NCI-H2029 treated with DMSO at 0.1 percent for 48 hours (cell line): ENCODE results near the gene SV2C.

Experiments used
- DNase-seq: peaks from one replicate; lab custom pipeline; 2025; lab: John Stamatoyannopoulos, UW

Gene SV2C

DNA sequence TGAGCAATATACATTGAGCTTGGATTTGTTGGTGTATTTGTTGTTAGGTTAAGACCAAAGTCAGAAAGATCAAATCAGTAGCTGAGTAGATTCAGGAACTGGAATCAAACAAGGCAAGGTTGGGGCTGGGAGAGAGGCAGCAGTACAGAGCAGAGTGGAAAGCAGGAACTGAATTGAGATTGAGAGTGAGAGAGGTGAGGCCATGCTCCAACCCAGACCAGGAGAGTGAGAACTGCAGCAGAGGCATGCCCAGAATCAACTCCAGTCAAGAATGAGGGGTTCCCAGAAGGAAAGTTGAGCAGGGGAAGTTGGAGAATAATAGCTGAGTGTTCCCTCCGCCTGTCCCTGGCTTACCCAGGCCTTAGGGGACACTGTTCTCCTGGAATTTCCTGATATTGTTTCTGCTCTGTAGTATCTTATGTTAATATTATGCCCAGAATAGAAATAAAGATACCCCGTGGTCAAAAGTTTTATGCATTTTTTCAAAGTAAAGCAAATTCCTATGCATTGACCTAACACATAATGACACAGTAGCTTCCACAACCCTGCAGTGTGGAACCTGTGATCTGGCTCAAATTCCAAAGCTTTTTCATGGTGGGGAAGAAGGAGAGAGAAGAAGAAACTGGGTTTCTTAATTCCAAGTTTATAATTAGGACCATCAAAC is 82.7 kb downstream of the SV2C start:
- DNase-seq = no peak

DNA sequence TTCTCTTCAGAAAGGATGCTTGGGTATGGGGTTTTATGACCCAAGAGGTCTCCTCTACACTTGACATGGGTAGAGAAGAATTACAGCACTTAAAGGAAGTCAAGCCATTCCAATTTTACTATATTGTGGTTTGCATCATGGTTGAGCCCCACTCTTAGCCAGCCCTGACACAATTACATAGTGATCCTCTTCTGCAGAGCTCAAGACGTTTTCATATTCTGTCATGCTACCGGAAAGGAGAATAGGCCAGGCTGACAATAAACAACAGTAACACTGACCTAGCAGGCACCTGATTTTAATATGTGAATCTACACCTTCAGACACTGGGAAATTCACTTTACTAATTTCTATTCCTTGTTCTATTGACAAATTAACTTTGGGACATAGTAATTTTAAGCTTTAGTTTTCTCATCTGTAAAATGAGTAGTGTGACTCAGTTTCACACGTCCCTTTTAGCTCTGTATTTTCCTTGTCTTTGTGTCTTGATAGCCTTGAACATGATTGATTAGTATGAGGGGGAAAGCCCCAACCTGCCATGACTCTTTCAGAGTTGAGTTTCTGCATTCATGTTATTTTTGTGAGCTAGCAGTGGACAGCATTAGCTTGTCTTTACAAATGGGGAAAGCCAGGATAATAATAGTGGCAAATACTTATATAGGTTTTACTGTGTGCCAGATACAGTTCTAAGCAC is 83.8 kb downstream of the SV2C start:
- no peak for DNase-seq

DNA sequence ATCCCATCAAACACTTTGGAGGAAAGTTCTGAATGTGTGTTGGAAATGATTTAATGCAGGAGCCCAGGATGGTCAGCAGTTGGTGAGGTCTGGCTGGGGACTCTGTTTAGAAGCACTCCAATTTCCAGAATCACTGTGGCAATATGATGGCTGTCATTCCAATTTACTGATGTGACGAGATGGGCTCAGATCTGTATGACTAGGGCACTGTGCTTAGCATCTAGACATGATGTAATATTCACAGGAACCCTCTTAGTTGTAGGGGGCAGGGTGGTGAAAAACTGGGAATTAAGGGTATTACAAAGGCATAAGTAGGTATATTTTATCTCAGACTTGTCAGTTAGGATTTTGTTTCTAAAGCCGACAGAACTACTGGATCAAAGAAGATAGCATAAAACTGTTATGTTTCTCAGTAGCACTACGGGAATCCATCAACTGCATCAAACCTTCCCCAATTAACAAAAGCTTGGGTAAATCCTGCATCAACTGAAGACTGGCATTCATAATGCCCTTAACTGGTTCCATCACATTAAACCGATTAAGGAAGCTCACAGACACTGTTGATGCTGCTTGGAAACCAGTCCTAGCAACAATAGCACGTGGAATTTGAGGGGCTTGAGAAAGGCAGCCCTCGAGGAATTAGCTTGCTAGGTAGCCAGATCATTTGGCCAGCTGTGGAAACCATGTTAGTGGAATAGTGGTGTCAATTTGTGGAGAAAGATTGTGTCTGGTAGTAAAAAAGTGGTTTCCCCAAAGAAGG is 86.1 kb downstream of the SV2C start:
- DNase-seq = no peak

DNA sequence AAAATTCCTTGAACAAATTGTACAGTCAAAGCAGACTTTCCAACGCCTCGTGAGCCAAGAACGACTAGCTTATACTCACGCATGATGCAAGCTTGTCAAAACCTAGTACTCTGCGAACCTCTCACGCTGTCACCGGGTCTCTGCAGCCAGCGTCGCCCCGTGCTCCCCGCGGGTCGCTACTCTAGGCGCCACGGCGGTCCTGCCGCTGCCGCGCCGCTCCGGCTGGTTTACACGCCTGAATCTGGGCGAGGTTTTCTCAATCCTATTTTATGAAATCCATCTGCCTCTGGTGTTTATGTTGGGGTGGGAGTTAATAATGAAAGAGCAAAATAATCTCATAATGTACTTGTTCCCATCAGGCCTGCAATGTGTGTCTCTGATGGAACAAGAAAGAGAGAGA is 90.9 kb downstream of the SV2C start:
- no peak for DNase-seq

DNA sequence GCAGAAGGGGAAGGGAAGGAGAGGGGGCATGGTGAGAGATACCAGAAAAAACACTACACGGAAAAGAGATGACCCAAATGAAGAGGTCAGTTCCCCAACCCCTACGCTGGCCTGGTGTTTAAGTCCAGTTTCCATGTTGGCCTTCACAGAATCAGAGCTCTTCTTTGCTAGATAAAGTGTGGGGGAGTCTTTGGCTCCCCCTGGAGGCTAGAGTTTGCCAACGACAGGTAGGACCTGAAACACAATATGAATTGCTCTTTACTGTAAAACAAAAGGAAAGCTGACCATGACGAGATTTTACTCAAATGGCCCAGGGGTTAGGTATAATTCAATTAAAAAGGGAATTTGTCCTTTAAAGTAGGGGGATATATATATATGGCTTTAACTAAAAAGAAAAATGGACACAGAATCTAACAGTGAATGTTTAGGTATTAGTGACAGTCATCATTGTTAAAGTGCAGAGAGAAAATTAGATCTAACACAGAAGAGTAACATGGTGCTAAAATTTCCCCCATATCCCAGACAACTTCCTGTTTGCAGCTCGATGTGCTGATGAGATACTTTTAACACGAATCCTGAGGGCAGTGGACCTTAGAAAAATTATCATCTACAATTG is 92.0 kb downstream of the SV2C start:
- peak; percentile 2 for DNase-seq

DNA sequence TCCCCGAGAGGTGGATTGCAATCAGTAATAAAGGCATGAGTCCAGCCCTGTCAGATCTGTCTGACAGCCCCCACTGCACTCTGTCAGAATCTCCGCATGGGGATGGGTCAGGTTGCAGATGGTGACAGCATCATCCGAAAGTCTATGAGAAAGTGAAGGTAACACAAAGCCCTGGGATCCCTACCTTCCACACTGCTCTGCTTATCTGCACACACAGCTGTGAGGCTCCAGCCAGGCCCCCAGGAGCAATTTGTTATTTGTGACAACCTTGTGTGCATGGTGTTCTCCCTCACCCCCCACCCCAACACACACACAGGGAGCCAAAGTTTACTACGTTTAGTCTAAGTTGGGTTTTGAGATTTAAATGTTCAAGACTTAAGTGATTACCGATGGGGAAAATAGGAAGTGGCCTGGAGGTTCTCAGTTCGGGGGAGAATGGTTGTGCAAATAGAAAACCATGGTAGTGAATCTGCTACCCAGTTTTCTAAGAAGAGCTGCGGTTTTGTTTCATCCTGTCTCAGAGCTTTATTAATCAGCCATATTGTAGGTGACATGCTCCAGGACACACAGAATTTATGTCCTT is 92.7 kb downstream of the SV2C start:
- DNase-seq = no peak

DNA sequence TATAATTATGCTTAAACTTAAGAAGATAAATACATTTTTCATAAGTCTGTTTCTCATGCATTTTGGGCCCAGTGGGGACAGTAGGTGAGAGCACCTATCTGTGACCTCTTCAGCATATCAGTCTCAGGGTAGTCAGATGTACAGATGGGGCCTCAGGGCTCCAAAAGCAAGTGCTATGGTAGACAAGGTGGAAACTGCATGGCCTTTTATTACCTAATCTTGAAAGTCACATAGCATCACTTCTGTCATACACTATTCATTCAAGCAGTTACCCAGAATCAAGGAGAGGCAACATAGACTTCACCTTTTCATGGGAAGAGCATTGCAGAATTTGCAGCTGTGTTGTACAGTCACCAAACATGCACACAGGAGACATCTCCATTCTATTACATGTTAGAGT is 94.8 kb downstream of the SV2C start:
- DNase-seq = no peak

DNA sequence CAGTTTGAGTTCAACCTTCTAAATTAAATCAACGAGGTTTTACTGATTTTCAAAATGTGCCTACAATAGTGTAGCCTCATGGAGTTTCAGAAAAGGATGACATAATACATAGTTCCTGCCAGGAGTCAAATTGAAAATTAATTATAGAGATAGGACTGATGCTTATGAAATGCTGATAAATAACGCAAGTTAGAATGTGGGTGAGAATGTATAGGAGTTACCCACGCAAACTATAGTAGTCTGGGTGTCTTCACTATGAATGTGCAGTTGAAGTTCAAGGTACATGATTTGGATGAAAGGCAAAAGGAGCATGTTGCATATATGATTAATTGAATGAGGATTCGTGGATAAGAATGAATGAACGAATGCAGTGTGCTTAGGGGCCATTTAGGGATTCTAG is 95.7 kb downstream of the SV2C start:
- DNase-seq = no peak

DNA sequence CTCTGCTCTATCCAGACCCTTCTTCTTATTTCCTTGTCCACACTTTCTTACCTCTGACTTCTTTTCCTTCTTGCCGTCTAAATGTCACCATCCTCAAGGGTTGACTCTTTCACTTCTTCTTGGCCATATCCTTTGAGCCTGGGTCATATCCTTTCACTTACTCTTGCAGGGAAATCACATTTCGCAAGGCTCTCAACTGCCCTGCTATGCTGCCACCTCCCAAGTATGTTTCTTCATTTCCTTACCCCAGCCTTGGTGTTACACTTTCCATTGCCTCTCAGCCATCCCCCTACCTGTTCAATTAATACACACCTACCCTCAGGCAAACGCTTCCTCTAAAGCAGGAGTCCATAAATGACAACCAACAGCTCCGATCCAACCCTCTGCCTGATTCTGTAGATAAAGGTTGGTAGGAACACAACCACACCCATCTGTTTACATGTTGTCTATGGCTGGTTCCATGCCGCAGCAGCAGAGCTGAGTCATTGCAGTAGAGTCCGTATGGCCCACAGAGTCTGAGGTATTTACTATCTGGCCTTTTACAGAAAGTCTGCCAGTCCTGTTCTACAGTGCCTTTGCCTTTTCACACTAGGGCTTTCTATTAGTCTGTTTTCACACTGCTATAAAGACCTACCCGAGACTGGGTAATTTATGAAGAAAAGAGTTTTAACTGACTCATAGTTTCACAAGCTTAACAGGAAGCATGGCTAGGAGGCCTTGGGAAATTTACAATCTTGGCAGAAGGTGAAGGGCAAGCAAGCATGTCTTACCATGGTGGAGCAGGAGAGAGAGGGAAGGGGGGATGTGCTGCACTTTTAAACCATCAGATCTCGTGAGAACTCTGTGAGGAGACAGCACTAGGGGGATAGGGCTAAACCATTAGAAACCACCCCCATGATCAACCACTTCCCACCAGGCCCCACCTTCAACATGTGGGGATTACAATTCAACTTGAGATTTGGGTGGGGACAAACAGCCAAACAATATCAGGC is 97.9 kb downstream of the SV2C start:
- no peak for DNase-seq

DNA sequence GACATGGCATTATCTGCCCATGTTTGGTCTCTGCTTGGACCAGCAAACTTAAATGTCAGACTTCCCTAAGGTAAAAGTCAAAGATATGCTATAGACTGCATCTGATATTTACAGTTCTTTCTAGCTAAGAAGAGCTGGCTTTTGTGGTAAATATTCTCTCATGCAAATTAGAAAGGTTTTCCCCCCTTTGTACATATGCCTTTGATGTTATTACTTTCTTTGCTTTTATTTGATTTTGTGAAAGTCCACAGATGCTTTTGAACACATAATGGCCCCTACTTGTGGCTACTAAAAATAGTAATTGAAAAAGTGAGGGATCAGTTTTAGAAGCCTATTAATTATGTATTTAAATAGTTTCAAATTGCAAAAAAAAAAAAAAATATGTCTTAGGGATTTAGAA is 104.2 kb downstream of the SV2C start:
- DNase-seq = no peak

DNA sequence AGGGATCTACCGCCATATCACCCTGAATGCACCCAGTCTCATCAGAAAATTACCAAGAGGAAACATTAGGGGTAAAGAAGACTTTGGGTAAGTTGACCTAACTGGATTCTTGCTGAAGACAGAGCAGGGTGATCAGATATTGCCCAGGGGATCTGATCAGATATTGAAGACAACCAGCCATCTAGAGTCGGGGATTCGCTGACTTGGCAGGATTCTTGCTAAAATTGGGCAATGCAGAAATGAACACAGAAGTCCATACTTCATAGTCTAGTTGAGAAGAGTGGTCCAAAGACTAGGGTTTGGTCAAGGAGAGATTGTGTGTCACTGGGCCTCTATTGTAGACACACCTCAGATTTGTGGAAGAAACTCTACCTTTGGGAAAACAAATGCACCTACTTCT is 107.2 kb downstream of the SV2C start:
- DNase-seq = no peak

DNA sequence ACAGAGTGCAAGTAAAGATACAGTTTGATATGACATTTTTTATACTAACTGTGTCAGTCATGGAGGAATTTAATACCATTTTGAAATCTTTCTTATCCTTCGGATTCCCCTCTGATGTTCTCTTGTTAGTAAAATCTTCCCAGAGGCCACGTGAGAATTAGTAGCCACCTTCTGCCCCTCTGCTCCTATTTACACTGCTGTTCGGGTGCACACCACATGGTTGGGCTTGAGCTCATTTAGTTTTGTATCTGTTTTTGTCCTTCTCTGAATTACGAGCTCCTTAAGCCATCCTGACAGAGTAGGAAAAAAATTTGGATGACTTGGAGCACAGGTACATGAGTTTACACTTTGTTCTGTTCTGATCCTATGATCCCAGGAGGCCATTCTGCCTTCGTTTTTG is 109.7 kb downstream of the SV2C start:
- DNase-seq = no peak

DNA sequence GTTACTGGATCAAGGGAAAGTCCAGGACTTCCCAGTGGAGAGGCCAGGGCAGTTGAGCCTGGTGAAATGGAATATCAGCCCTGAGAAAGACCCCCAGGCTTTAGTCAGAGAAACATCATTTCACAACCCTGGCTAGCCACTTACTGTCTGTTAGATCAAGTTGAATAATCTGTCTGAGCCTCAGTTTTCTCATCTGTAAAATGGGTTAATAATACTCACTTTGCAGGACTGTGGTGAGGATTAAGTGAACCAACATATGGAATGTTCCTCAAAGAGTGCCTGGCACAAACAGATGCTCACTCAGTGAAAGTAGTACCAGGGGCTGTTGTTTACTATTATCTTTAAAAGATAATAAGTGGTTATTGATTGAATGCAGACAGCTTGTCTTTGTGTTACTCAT is 110.5 kb downstream of the SV2C start:
- no peak for DNase-seq

DNA sequence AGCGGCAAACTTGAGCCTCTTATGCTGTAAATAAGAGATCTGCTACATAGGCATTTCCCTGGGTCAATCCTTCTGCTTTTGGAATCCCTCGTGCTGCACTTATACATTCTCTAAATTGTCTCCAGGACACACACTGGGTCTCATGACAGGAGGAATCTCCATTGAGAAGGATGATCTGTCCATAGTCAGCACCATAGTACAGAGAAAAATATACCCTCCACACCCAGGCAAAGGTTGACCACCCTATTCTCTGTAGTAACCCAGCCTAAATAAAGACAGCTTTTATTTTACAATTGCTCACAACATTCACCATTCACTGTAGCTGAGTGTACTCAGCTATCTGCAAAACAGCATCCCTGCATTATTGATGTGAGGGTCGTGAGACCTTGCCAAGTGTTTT is 111.2 kb downstream of the SV2C start:
- DNase-seq = no peak

DNA sequence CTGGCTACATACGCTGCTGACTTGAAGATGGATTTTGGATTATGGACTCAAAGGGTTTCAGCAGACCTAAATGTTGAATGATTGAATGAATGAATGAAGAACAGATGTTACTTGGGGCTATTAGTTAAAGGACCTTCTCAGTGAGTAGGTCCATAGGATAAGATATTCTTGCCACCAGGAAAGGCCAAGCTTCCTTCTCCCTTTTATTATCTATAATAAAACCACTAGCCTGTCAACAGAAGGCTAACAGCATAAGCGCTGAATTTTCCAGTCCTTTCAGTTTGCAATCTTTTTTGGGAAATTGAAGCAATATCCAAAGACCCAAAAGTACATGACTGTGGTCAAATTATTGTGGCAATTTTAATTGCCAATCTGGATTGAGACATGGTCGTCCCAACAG is 113.3 kb downstream of the SV2C start:
- DNase-seq = no peak

DNA sequence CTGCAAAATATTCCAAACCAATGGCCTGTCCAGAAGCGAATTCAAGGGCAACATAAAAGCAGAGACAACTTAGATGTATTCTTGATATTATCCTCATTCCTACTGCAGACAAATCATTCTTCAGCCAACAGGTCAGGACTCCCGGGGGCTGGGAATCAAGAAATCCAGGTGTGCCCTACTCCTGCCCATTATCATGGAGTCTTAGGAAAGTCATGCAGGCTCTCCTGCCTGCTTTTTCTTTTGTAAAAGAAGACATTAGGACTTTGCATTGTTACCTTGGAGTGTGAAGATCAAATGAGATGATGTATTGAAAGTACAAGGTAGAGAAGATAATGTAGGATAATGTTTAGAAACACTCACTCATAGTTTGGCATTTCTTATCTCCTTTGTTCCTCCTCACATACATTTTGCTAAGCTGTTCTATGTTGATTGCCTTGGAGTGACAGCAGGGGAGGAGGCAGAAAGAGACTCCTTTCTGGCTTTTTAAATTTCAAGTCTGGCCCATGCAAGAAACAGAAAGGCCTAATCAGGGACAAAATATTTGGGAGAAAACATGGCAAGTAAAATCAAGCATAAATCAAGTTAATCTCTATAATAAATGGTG is 113.8 kb downstream of the SV2C start:
- DNase-seq = no peak

DNA sequence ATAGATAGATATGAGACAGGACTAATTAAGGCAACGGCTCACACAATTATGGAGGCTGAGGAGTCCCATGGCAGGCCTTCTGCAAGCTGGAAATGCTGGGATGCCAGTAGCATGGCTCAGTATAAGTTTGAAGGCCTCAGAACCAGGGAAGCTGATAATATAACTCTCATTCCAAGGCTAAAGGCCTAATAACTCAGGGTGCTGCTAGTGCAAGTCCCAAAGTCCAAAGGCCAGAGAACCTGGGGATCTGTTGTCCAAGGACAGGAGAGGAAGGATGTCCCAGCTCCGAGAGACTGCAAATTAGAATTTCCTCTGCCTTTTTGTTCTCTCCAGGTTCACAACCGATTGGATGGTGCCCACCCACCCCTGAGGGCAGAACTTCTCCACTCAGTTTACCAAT is 114.5 kb downstream of the SV2C start:
- no peak for DNase-seq

DNA sequence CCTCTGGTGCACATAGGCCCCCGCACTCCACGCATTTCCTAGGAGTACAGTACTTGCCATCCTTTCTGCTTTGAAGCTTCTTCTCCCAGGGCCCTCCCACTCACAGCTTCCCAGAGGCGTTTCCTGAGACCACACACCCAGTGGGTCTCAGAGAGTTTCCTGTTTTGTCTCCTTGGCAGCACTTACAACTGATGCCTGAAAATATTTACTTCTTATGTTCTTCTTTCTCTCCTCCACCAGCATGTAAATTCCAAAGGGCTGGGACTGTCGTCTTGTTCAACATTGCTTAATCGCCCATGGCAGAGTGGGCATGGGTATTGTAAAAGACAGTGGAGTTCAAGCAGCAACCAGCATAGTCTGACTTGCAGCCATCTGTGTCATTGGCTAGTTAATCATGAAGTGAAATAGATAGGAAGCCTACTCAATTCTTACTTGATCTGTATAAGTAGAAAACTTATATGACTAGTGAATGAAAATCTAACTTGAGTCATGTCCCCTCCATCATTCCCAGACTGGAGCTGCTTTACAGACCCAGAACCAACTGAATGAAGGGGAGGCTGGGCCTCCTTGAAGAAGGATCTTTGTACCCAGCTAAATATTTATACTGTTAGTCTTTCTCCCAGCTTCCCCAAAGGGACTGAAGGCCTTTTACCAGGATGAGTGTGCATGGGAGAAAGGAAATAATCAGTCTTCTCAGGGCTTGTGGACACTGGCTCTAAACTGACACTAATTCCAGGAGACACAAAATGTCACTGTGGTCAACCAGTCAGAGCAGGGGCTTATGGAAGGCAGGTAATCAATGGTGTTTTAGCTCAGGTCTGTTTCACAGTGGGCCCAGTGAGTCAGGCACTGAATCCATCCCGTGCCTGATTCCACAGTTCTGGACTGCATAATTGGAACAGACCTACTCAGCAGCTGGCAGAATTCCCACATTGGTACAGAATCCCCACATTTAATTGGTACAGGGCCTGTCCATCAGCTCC is 116.4 kb downstream of the SV2C start:
- no peak for DNase-seq

DNA sequence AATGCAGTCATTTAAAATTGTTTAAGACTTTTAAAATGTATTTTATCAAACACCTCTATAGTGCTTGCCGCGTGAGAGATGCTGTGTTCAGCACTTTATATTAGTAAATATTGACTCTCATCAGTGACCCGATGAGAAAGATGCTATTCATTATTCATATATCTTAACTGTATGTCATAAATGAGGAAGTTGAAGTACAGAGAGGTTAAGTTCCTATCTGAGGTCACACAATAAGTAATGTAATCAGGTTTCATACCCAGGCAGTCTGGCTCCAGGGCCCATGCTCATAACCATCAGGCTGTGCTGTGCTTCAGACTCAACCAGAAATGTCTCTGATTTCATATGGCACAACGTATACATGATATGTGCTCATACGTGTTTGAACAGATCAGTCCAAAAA is 119.0 kb downstream of the SV2C start:
- no peak for DNase-seq

DNA sequence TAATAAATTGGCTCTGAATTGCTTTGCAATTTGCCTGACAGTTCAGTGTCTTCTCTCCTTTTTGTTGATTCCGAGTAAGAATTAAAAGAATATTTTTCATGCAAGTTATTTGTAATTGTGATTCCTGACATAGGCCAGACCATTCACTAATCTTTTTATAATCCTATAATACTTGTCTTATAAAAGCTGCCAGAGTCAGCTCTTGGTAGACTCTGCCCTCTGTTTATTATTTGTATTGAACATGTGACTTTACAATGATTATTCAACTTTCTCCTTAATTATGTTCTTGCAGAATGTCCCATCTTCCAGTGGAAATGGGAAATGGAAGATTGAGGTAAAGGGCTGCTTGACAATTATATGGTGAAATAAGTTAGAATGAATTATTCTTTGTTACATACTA is 121.0 kb downstream of the SV2C start:
- no peak for DNase-seq
